IMR-90 (cell line): ENCODE results near the gene SATB2. TPM values are rescaled to one million over a fixed set of nuclear protein-coding genes. Genes with fewer than 3 reads are reported as not detected.

Experiments
- ATAC-seq: fragments of 200-7000 bp; cut with Tn5 transposase; 2 replicates; pipeline ENCODE4 v1.9.1; 2020; ENCODE audit warnings: low read depth, mild to moderate bottlenecking, moderate library complexity
- BruUV-seq: library from RNA; stranded (reverse); fragments of 400-500 nt; replicated peaks from 2 replicates; lab custom pipeline; 2021; lab: Mats Ljungman, UMichigan
- CTCF ChIA-PET: fragments of 300-600 bp; formaldehyde crosslinking; extraction: SDS; loops from one replicate; lab custom pipeline; 2021; ENCODE audit warnings: antibody characterized with exemption; lab: Yijun Ruan, JAX
- POLR2A ChIA-PET: fragments of 300-600 bp; sonication (Branson Sonifier 250); formaldehyde crosslinking; loops from one replicate; lab custom pipeline; 2022; ENCODE audit warnings: antibody characterized with exemption; ENCODE audit not compliant: unreplicated experiment; lab: Charles Lee
- DNase-seq: peaks from one replicate; pipeline ENCODE4 v3.0.0; 2013
- H2AFZ ChIP-seq: replicated peaks from 2 replicates; pipeline ENCODE3; 2013; ENCODE audit warnings: low read length, mild to moderate bottlenecking; ENCODE audit not compliant: poor library complexity
- H2AK5ac ChIP-seq: 2 replicates; pipeline ENCODE4 v1.6.1; 2013; ENCODE audit warnings: low read depth, low read length, inconsistent platforms
- H2AK9ac ChIP-seq: replicated peaks from 2 replicates; pipeline ENCODE3; 2013; ENCODE audit warnings: mild to moderate bottlenecking, low read depth, low read length, moderate library complexity; ENCODE audit not compliant: poor library complexity
- H2BK120ac ChIP-seq: 2 replicates; pipeline ENCODE4 v1.6.1; 2013; ENCODE audit warnings: low read depth, low read length, inconsistent platforms
- H2BK15ac ChIP-seq: 3 replicates; pipeline ENCODE4 v1.6.1; 2013; ENCODE audit warnings: low read depth, low read length, inconsistent platforms
- H2BK20ac ChIP-seq: 2 replicates; pipeline ENCODE4 v1.6.1; 2013; ENCODE audit warnings: low read depth, mild to moderate bottlenecking, inconsistent platforms, low read length, moderate library complexity
- H2BK5ac ChIP-seq: 2 replicates; pipeline ENCODE4 v1.6.1; 2013; ENCODE audit warnings: mild to moderate bottlenecking, low read depth, low read length, inconsistent platforms; ENCODE audit not compliant: poor library complexity, severe bottlenecking
- H3K14ac ChIP-seq: replicated peaks from 2 replicates; pipeline ENCODE4 v1.6.1; 2013; ENCODE audit warnings: low read depth, low read length, inconsistent platforms
- H3K18ac ChIP-seq: 2 replicates; pipeline ENCODE4 v1.6.1; 2013; ENCODE audit warnings: low read depth, low read length, control low read depth
- H3K23ac ChIP-seq: 2 replicates; pipeline ENCODE4 v1.6.1; 2013; ENCODE audit warnings: low read depth, low read length, inconsistent platforms
- H3K27ac ChIP-seq: 2 replicates; pipeline ENCODE4 v1.5.1; 2013; ENCODE audit warnings: mild to moderate bottlenecking, control low read depth, low read length; ENCODE audit not compliant: insufficient read depth
- H3K27me3 ChIP-seq: 2 replicates; pipeline ENCODE4 v1.6.1; 2013; ENCODE audit warnings: low read length; ENCODE audit not compliant: control insufficient read depth, insufficient read depth
- H3K36me3 ChIP-seq: 2 replicates; pipeline ENCODE4 v1.6.1; 2013; ENCODE audit warnings: low read length, mixed read lengths; ENCODE audit not compliant: control insufficient read depth, insufficient read depth
- H3K4ac ChIP-seq: 2 replicates; pipeline ENCODE4 v1.6.1; 2013; ENCODE audit warnings: low read depth, low read length, inconsistent platforms
- H3K4me1 ChIP-seq: 2 replicates; pipeline ENCODE4 v1.6.1; 2013; ENCODE audit warnings: low read length, mixed read lengths; ENCODE audit not compliant: control insufficient read depth, insufficient read depth
- H3K4me2 ChIP-seq: 2 replicates; pipeline ENCODE4 v1.6.1; 2013; ENCODE audit warnings: low read depth, mild to moderate bottlenecking, control low read depth, low read length, moderate library complexity
- H3K4me3 ChIP-seq: 2 replicates; pipeline ENCODE4 v1.5.1; 2013; ENCODE audit warnings: low read depth, mild to moderate bottlenecking, control low read depth, low read length, moderate library complexity; ENCODE audit not compliant: insufficient read depth
- H3K56ac ChIP-seq: 2 replicates; pipeline ENCODE4 v1.6.1; 2013; ENCODE audit warnings: low read length, inconsistent platforms; ENCODE audit not compliant: insufficient read depth; ENCODE audit errors: extremely low read depth
- H3K79me1 ChIP-seq, 2 experiments: 2 replicates each; pipeline ENCODE4 v1.6.1; 2013; ENCODE audit warnings: low read length in 2 of 2, inconsistent platforms in 1 of 2, low read depth in 1 of 2
- H3K9ac ChIP-seq: 2 replicates; pipeline ENCODE4 v1.6.1; 2013; ENCODE audit warnings: low read depth, low read length, control low read depth
- H3K9me1 ChIP-seq: 2 replicates; pipeline ENCODE4 v1.6.1; 2013; ENCODE audit warnings: low read length, inconsistent platforms; ENCODE audit not compliant: insufficient read depth
- H3K9me3 ChIP-seq: 2 replicates; pipeline ENCODE4 v1.6.1; 2013; ENCODE audit warnings: low read length; ENCODE audit not compliant: control insufficient read depth, insufficient read depth
- H4K20me1 ChIP-seq: 2 replicates; pipeline ENCODE4 v1.6.1; 2013; ENCODE audit warnings: low read length, inconsistent platforms; ENCODE audit not compliant: insufficient read depth
- H4K5ac ChIP-seq: 2 replicates; pipeline ENCODE4 v1.6.1; 2013; ENCODE audit warnings: mild to moderate bottlenecking, low read depth, low read length, control low read depth
- H4K8ac ChIP-seq, 2 experiments: 2 replicates each; pipeline ENCODE4 v1.6.1; 2013; ENCODE audit warnings: low read depth in 2 of 2, low read length in 2 of 2, control low read depth in 1 of 2, inconsistent platforms in 1 of 2
- H4K91ac ChIP-seq: 2 replicates; pipeline ENCODE4 v1.6.1; 2013; ENCODE audit warnings: low read depth, low read length, inconsistent platforms; ENCODE audit not compliant: insufficient read depth
- CHD1 ChIP-seq: IDR thresholded peaks from 2 replicates; pipeline ENCODE4 v1.6.1; 2012; ENCODE audit warnings: low read depth, low read length, improper control_type of control experiment
- MAFK ChIP-seq: IDR thresholded peaks from 2 replicates; pipeline ENCODE4 v1.6.1; 2012; ENCODE audit warnings: low read depth, low read length, improper control_type of control experiment
- NFE2L2 ChIP-seq: fragments of 150-350 bp; IDR thresholded peaks from 2 replicates; pipeline ENCODE4 v1.6.1; 2016; ENCODE audit warnings: low read depth, mild to moderate bottlenecking, low read length
- dilution Hi-C: fragments of 300-500 bp; cut with HindIII; formaldehyde crosslinking; loops from one replicate; pipeline ENCODE4 v1.14.3; 2018; ENCODE audit warnings: low sequenced_read_pairs; ENCODE audit not compliant: unreplicated experiment
- in situ Hi-C: fragments of 300-500 bp; cut with MboI; formaldehyde crosslinking; loops from 3 replicates; pipeline ENCODE4 v1.14.3; 2019; ENCODE audit warnings: low sequenced_read_pairs, inconsistent platforms, mixed read lengths
- intact Hi-C: fragments of 100-400 bp; cut with micrococcal nuclease; formaldehyde crosslinking; loops from 2 replicates; pipeline ENCODE4 v1.10.0; 2022
- polyA plus RNA-seq, 3 experiments: library from polyadenylated mRNA; depleted of rRNA; stranded (reverse); fragments of >200 nt; gene quantifications; 2 replicates each; pipeline ENCODE4 v1.2.3, GENCODE V29; 2012; ENCODE audit warnings: low replicate concordance in 1 of 3
- total RNA-seq: library from RNA; depleted of rRNA; stranded (reverse); fragments of >200 nt; gene quantifications from 2 replicates; pipeline ENCODE4 v1.2.3, GENCODE V29; 2012

SATB2 gene
- total and polyA plus RNA-seq, 2 of the 4 experiments (the other 2 are of a cell fraction), result 6.2 to 8.4 TPM

DNA sequence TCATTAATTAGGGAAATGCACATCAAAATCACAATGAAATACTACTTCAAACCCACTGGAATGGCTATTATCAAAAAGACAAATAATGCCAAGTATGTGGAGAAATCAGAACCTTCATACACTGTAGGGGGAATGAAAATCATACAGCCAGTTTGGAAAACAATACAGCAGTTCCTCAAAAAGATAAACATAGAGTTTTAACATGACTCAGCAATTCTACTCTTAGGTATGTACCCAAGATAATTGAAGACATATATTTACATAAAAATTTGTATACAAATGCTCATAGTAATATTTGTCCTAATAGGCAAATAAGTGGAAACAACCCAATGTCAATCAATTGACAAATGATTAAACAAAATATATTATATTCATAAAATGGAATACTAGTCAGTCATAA, 45.4 kb upstream of the SATB2 start:
- H2BK15ac ChIP-seq, result no peak overlapping the region
- TF ChIP-seq NFE2L2, result peak; percentile 92
- TF ChIP-seq CHD1, result no peak
- TF ChIP-seq MAFK, result peak; percentile 95
- H3K23ac ChIP-seq, result no peak overlapping the region
- no peaks in the 10 kb centered on the region for H3K27me3 ChIP-seq
- in situ Hi-C loops, result no loop called here
- H4K91ac ChIP-seq, result no peak overlapping the region
- H3K9me3 ChIP-seq, result no peaks in the 10 kb centered on the region
- H3K36me3 ChIP-seq, result no peaks in the 10 kb centered on the region
- no peak overlapping the region for H4K5ac ChIP-seq
- no peak overlapping the region for H3K27ac ChIP-seq
- H3K14ac ChIP-seq, result no peak overlapping the region
- ChIA-PET POLR2A (no interaction called here), CTCF (no interaction called here)
- H3K56ac ChIP-seq, result no peak overlapping the region
- H3K4me2 ChIP-seq, result no peak overlapping the region
- DNase-seq, result no peak
- dilution Hi-C loops, result no loop called here
- H3K4me1 ChIP-seq, result no peaks in the 10 kb centered on the region
- intact Hi-C loops, result loop anchor here (10.0 kb wide), 1 partner anchor 232 kb away; no protein-coding TSS in a partner anchor
- H3K9ac ChIP-seq, result no peak overlapping the region
- no peak overlapping the region for H2BK20ac ChIP-seq
- no peak overlapping the region for H2BK5ac ChIP-seq
- no peak overlapping the region for H2AFZ ChIP-seq
- no peaks in the 10 kb centered on the region for H3K9me1 ChIP-seq
- H3K4me3 ChIP-seq, result no peak overlapping the region
- H2BK120ac ChIP-seq, result no peak overlapping the region
- H3K4ac ChIP-seq, result no peak overlapping the region
- H4K8ac ChIP-seq, result no peak overlapping the region
- no peak for ATAC-seq
- H4K20me1 ChIP-seq, result no peaks in the 10 kb centered on the region
- no peak overlapping the region for H2AK5ac ChIP-seq
- BruUV-seq, result no TSS peak
- H3K18ac ChIP-seq, result no peak overlapping the region
- H2AK9ac ChIP-seq, result no peak overlapping the region
- no peaks in the 10 kb centered on the region for H3K79me1 ChIP-seq
